GM12873 (cell line): ENCODE data around the gene KDM2B.

Source experiments
- TF ChIP-seq, protein P1 (sequence below): IDR thresholded peaks from 2 replicates; pipeline ENCODE4 v1.5.1; 2012; ENCODE audit warnings: low read depth, mild to moderate bottlenecking, moderate library complexity, low read length, control low read depth; ENCODE audit not compliant: insufficient read depth; ENCODE audit errors: missing control alignments

The KDM2B gene

GRCh38 chr12:121575051-121575450 is 5.8 kb downstream of the KDM2B start:
- TF ChIP-seq, protein P1, sequence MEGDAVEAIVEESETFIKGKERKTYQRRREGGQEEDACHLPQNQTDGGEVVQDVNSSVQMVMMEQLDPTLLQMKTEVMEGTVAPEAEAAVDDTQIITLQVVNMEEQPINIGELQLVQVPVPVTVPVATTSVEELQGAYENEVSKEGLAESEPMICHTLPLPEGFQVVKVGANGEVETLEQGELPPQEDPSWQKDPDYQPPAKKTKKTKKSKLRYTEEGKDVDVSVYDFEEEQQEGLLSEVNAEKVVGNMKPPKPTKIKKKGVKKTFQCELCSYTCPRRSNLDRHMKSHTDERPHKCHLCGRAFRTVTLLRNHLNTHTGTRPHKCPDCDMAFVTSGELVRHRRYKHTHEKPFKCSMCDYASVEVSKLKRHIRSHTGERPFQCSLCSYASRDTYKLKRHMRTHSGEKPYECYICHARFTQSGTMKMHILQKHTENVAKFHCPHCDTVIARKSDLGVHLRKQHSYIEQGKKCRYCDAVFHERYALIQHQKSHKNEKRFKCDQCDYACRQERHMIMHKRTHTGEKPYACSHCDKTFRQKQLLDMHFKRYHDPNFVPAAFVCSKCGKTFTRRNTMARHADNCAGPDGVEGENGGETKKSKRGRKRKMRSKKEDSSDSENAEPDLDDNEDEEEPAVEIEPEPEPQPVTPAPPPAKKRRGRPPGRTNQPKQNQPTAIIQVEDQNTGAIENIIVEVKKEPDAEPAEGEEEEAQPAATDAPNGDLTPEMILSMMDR = no peak

DNA sequence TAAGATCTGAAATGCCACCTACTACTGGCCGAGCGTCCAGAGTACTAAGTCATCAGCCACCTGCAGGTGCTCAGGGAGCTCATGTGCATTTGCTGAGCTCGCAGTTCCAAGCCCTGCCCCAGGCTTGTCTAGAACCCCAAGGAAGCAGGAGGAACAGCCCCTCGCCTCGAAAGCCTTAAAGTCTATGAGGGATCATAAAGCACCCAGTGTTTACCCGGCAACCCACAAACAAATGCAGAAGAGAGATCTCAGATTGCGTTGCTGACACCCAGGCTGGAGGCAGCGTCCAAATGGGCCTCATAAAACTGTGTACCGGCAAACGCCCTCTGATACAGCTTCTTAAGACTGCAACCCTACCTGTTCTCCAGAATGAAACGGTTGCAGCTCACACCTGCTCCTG is 6.8 kb downstream of the KDM2B start:
- TF ChIP-seq, protein P1 = no peak

- TF ChIP-seq, protein P1 = no peak
Observed at GRCh38 chr12:121571920-121572319, 8.9 kb downstream of the KDM2B start.

DNA sequence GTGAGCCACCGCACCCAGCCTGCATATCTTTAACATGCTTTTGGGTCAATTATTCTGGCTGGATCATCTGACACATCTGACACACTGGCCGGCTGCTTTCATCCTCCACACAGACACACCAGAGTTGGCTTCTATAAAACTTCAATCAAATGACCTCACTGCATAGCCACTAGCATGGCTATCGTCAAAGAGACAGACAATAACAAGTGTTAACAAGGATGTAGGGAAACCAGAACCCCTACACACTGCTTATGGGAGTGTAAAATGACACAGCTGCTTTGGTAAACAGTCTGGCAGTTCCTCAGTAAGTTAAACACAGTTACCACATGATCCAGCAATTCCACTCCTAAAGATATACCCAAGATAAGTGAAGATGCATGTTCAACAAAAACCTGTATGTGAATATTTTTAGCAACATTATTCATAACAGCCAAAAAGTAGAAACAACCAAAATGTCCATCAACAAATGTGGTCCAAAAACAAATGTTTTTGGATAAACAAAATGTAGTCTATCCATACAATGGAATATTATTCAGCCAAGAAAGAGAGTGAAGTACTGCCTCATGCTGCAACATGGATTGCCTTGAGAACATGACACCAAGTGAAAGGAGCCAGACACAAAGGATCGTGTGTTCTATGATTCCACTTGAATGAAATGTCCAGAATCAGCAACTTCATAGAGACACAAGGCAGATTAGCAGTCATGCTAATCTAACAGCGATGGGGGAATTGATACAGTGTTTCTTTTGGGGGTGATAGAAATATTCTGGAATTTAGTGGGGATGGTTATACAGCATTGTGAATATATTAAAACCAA is 10.1 kb downstream of the KDM2B start:
- TF ChIP-seq, protein P1 = no peak

DNA sequence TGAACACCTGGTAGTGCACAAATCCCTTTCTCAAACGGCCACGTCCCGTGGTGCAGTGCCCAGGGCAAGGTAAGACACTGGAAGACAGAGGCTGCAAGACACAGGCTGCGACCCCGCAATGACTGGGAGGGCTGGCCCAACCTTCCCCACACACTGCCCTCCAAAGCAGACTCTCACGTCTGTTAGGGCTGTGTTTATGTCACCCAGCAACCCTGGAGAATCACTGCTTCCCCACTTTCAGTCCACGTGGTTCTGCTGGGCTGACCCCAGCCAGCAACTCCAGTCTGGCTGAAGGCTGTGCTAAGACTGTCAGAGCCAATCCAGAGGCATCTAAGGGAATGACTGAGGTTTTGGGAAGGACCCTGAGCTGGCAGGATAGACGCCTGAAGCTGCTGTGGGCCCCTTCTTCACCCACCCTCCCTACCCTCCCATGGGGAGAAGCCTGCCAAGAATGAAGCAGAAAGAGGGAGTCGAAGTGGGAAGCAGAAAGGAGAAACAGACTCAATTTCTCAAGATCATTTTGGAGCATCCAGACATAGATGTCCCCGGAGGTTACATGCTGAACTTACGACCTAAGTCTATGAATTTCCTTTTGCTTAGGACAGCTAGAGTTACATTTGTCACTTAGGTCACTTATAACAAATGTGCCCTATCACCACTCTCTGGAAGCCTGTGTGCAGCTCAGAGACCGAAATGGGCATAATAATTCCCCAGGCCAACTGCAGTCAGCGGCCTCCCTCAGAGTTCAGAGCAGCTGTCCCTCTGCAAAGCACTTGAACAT is 11.7 kb downstream of the KDM2B start:
- TF ChIP-seq, protein P1 = no peak

GRCh38 chr12:121568518-121568917 is 12.3 kb downstream of the KDM2B start:
- TF ChIP-seq, protein P1 = no peak

DNA sequence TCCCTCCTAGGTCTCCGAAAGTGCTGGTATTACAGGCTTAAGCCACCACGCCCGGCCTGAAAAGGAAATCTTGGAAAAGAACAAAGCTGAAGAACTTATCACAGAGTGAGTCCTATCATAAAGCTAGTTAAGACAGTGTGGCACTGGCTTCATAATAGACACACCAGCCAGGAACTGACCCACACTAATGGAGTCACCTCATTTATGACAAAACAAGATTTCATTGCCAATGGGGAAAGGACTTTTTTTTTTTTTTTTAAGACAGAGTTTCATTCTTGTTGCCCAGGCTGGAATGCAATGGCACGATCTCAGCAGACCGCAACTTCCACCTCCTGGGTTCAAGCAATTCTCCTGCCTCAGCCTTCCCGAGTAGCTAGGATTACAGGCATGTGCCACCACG is 15.7 kb downstream of the KDM2B start:
- TF ChIP-seq, protein P1 = no peak
